Progenitor cell of endocrine pancreas (in vitro differentiated cells): Measurements from ENCODE around the gene SFTPA2. TPM values are rescaled to one million over a fixed set of nuclear protein-coding genes. Genes with fewer than 3 reads are reported as not detected.
"Not testable (repeated sequence)": the region's sequence is repeated elsewhere in the genome, so short reads cannot be mapped to it uniquely, and the experiment has no call there.

ENCODE experiments used
- DNase-seq: peaks from one replicate; pipeline ENCODE4 v3.0.0; 2021; ENCODE audit warnings: low spot score; ENCODE audit not compliant: unreplicated experiment
- H3K27ac Mint-ChIP-seq: 2 replicates; pipeline ENCODE4 v1.8.0; 2021; ENCODE audit warnings: mild to moderate bottlenecking, moderate library complexity, mixed read lengths
- H3K27me3 Mint-ChIP-seq: 2 replicates; pipeline ENCODE4 v1.8.0; 2021; ENCODE audit warnings: mixed read lengths
- H3K36me3 Mint-ChIP-seq: 2 replicates; pipeline ENCODE4 v1.8.0; 2022; ENCODE audit warnings: mixed read lengths; ENCODE audit not compliant: insufficient read depth
- H3K4me1 Mint-ChIP-seq: 2 replicates; pipeline ENCODE4 v1.8.0; 2021; ENCODE audit warnings: low read depth, mixed read lengths
- H3K4me3 Mint-ChIP-seq: 2 replicates; pipeline ENCODE4 v1.8.0; 2021; ENCODE audit warnings: low read depth, mild to moderate bottlenecking, moderate library complexity, mixed read lengths
- H3K9me3 Mint-ChIP-seq: 2 replicates; pipeline ENCODE4 v1.8.0; 2021; ENCODE audit warnings: low read depth, mixed read lengths
- CTCF ChIP-seq: fragments of 200-600 bp; sonication (generic); IDR thresholded peaks from one replicate; pipeline ENCODE4 v1.5.0; 2021; ENCODE audit warnings: antibody characterized with exemption, mild to moderate bottlenecking; ENCODE audit not compliant: unreplicated experiment
- total RNA-seq: library from RNA; stranded (reverse); gene quantifications from 2 replicates; pipeline ENCODE4 v1.2.1, GENCODE V29; 2021

The SFTPA2 gene
- total RNA-seq, 1 donor from 2014 or later: not detected

- no peak overlapping the region for H3K27ac Mint-ChIP-seq
- peaks cover 14% of the 10 kb centered on the region for H3K27me3 Mint-ChIP-seq
- no peaks in the 10 kb centered on the region for H3K9me3 Mint-ChIP-seq
- peaks cover 3% of the 10 kb centered on the region for H3K4me1 Mint-ChIP-seq
- no peak for DNase-seq
- no peak overlapping the region for H3K4me3 Mint-ChIP-seq
- no peak for TF ChIP-seq CTCF
- H3K36me3 Mint-ChIP-seq: no peaks in the 10 kb centered on the region
These were observed 26.7 kb upstream of the SFTPA2 start for GRCh38 chr10:79586933-79587332.

- no peak overlapping the region for H3K27ac Mint-ChIP-seq
- peaks cover 3% of the 10 kb centered on the region for H3K4me1 Mint-ChIP-seq
These were observed 25.8 kb upstream of the SFTPA2 start for GRCh38 chr10:79585870-79586527.

DNA sequence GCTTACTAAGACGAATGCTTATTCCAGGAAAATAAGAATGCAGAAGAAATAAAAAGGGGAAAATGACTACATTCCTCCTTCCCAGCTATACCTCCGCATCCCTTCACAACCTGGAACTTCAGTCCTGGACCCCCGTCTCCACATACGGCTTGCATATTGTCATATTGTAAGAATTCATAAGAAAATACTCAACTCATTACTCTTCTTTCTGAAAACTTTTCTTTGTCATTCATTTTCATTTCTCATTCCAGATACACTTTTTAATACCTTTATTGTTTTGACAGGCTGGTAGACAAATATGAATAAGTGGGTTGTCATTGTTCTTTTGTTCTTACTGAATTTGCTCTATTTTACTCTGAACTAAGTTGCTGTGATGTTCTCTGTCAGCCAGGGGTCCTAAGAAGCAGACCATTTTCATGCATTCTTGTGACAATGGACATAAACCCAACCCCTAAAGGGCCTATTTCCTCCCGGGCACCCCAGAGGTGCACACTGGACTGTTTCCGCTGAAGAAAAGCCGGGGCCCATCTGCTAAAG, 23.3 kb upstream of the SFTPA2 start:
- H3K4me1 Mint-ChIP-seq: peaks cover 3% of the 10 kb centered on the region
- no peaks in the 10 kb centered on the region for H3K9me3 Mint-ChIP-seq
- H3K27ac Mint-ChIP-seq: no peak overlapping the region
- no peaks in the 10 kb centered on the region for H3K36me3 Mint-ChIP-seq
- no peak overlapping the region for H3K4me3 Mint-ChIP-seq
- peaks cover 9% of the 10 kb centered on the region for H3K27me3 Mint-ChIP-seq
- no peak for TF ChIP-seq CTCF
- no peak for DNase-seq

More at GRCh38 chr10:79585870-79586527, 25.8 kb upstream of the SFTPA2 start:
- TF ChIP-seq CTCF: no peak
- H3K4me3 Mint-ChIP-seq: no peak overlapping the region
- H3K36me3 Mint-ChIP-seq: no peaks in the 10 kb centered on the region
- H3K27me3 Mint-ChIP-seq: peaks cover 13% of the 10 kb centered on the region
- DNase-seq: no peak
- H3K9me3 Mint-ChIP-seq: no peaks in the 10 kb centered on the region

GRCh38 chr10:79582954-79583353, 22.7 kb upstream of the SFTPA2 start:
- H3K27me3 Mint-ChIP-seq, H3K36me3 Mint-ChIP-seq, H3K4me3 Mint-ChIP-seq, H3K4me1 Mint-ChIP-seq, DNase-seq, H3K27ac Mint-ChIP-seq, H3K9me3 Mint-ChIP-seq: not testable (repeated sequence)

GRCh38 chr10:79582096-79582495, 21.9 kb upstream of the SFTPA2 start:
- Mint-ChIP-seq H3K9me3 (no peaks in the 10 kb centered on the region), H3K4me3 (no peak overlapping the region), H3K36me3 (no peaks in the 10 kb centered on the region), H3K4me1 (peaks cover 3% of the 10 kb centered on the region), H3K27me3 (peaks cover 17% of the 10 kb centered on the region), H3K27ac (no peak overlapping the region)
- DNase-seq: no peak
- TF ChIP-seq CTCF: no peak

DNA sequence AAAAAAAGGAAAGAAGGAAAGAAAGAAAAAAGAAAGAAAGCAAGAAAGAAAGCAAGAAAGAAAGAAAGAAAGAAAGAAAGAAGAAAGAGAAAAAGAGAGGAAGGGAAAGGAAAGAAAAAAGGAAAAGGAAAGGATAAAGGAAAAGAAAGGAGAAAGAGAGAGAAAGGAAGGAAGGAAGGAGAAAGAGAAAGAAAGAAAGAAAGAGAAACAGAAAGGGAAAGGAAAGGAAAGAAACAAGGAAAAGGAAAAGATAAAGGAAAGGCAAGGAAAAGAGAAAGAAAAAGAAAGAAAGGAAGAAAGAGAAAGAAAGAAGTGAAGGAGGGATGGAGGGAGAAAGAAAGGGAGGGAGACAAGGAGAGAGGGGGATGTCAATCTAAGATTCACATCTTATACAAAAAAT, 20.8 kb upstream of the SFTPA2 start:
- H3K9me3 Mint-ChIP-seq: no peaks in the 10 kb centered on the region
- DNase-seq: no peak

More for the DNA sequence above, 20.8 kb upstream of the SFTPA2 start:
- Mint-ChIP-seq H3K27me3 (peaks cover 21% of the 10 kb centered on the region), H3K4me3 (no peak overlapping the region), H3K36me3 (no peaks in the 10 kb centered on the region), H3K4me1 (peaks cover 3% of the 10 kb centered on the region), H3K27ac (no peak overlapping the region)
- TF ChIP-seq CTCF: no peak
